NB4 (cell line): ENCODE measurements around the gene CTNNA2.

Source experiments
- CTCF ChIP-seq: IDR thresholded peaks from one replicate; pipeline ENCODE4 v1.5.1; 2012; ENCODE audit warnings: low read depth, low read length
- MAX ChIP-seq: IDR thresholded peaks from 2 replicates; pipeline ENCODE4 v1.6.1; 2011; ENCODE audit warnings: low read depth, low read length
- MYC ChIP-seq: IDR thresholded peaks from 2 replicates; pipeline ENCODE4 v1.6.1; 2011; ENCODE audit warnings: low read depth, low read length
- POLR2A ChIP-seq: IDR thresholded peaks from 2 replicates; pipeline ENCODE4 v1.6.1; 2011; ENCODE audit warnings: mild to moderate bottlenecking; ENCODE audit not compliant: insufficient read length; ENCODE audit errors: extremely low read depth

- TF ChIP-seq CTCF (no peak), POLR2A (no peak), MAX (no peak), MYC (no peak)
Observed at GRCh38 chr2:80573167-80573566, 1060.3 kb downstream of the CTNNA2 start.
